Sigmoid colon (tissue), 7 donors: ENCODE data around the gene VSIG2. TPM values are rescaled to one million over a fixed set of nuclear protein-coding genes. Genes with fewer than 3 reads are reported as not detected.
"Not testable (repeated sequence)": the region's sequence is repeated elsewhere in the genome, so short reads cannot be mapped to it uniquely, and the experiment has no call there.

Experiments
- DNase-seq: peaks from one replicate; pipeline ENCODE4 v3.0.0-alpha.2; 2019
- H3K27ac ChIP-seq, 4 donors: fragments of 200-600 bp; sonication (generic); one replicate each; pipeline ENCODE4 v1.5.1; 2016 to 2019; ENCODE audit warnings: mild to moderate bottlenecking in 1 of 4
- H3K27me3 ChIP-seq, 3 donors: fragments of 200-600 bp; sonication (generic); one replicate each; pipeline ENCODE4 v1.5.1; 2019; ENCODE audit warnings: mild to moderate bottlenecking in 1 of 3
- H3K36me3 ChIP-seq, 4 donors: fragments of 200-600 bp; sonication (generic); one replicate each; pipeline ENCODE4 v1.5.1; 2016 to 2019
- H3K4me1 ChIP-seq, 4 donors: fragments of 200-600 bp; sonication (generic); one replicate each; pipeline ENCODE4 v1.5.1; 2017 to 2019
- H3K4me3 ChIP-seq, 4 donors: fragments of 200-600 bp; sonication (generic); one replicate each; pipeline ENCODE4 v1.5.1; 2017 to 2019; ENCODE audit warnings: mild to moderate bottlenecking in 2 of 4, moderate library complexity in 1 of 4
- H3K9me3 ChIP-seq, 4 donors: fragments of 200-600 bp in 3 of 4; sonication (generic) in 3 of 4; one replicate each; pipeline versions ENCODE4 v1.5.1 to v1.6.1; 2013 to 2019
- EP300 ChIP-seq, 4 donors: sonication (generic); formaldehyde crosslinking; IDR thresholded peaks; one replicate each; pipeline ENCODE4 v1.6.1; 2017; ENCODE audit warnings: antibody characterized with exemption in 4 of 4
- POLR2A ChIP-seq, 2 donors: fragments of 450-650 bp; IDR thresholded peaks; one replicate each; pipeline ENCODE4 v1.6.1; 2016; ENCODE audit warnings: antibody characterized with exemption in 2 of 2, mild to moderate bottlenecking in 2 of 2, moderate library complexity in 2 of 2
- POLR2AphosphoS5 ChIP-seq, 4 donors: sonication (generic); formaldehyde crosslinking; IDR thresholded peaks; one replicate each; pipeline ENCODE4 v1.6.1; 2017; ENCODE audit warnings: antibody characterized with exemption in 4 of 4
- WGBS, 2 donors: extraction: QIAGEN DNeasy Blood & Tissue Kit; methylation state at CpG; one replicate each; pipeline ENCODE4 v1.1.7; 2013; 5-methylcytosine and 5-hydroxymethylcytosine counted together
- intact Hi-C: fragments of 100-400 bp; cut with DNase I; formaldehyde crosslinking; loops from one replicate; pipeline ENCODE4 v1.15.1; 2023
- polyA plus RNA-seq, 3 donors: library from polyadenylated mRNA; stranded (reverse); fragments of 200-250 nt; gene quantifications; one replicate each; pipeline ENCODE4 v1.2.3, GENCODE V29; 2013
- total RNA-seq, 4 donors: library from RNA; depleted of rRNA; stranded (reverse); fragments of >200 nt; gene quantifications; one replicate each; pipeline ENCODE4 v1.1.0, GENCODE V29; 2016
- TF ChIP-seq, protein P1 (sequence below), 4 experiments: fragments of 450-650 bp in 3 of 4; fragments of 200-600 bp in 1 of 4; IDR thresholded peaks; one replicate each; pipeline ENCODE4 v1.5.1; 2016 to 2019; ENCODE audit warnings: antibody characterized with exemption in 4 of 4, mild to moderate bottlenecking in 3 of 4, moderate library complexity in 2 of 4
- donor health status: healthy with polysubstance abuse.
- donor health status: Bipolar disorder and iron deficiency.
- donor health status: healthy.

Gene VSIG2
- total and polyA plus RNA-seq, 7 donors, result 0.36 to 79.3 (median 28.8) TPM; not detected in 1

DNA sequence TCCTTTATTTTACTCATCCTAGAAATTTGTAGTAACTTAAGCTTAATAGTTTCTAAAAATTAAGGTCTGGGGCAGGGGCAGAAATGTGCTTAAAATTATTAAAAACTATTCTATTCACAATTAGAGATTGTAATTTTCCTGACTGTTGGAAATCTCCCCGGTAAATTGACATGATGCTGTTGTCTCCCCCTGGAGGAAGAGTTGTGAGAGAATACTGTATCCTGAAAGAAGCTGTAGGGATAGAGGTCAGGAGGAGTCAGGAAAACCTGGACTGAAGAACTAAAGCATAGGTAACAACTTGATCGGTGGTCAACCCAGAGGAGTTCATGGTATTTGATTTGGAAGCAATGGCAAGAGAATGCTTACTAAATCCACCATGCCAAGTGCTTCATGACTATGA, 26.2 kb upstream of the VSIG2 start:
- TF ChIP-seq, protein P1, sequence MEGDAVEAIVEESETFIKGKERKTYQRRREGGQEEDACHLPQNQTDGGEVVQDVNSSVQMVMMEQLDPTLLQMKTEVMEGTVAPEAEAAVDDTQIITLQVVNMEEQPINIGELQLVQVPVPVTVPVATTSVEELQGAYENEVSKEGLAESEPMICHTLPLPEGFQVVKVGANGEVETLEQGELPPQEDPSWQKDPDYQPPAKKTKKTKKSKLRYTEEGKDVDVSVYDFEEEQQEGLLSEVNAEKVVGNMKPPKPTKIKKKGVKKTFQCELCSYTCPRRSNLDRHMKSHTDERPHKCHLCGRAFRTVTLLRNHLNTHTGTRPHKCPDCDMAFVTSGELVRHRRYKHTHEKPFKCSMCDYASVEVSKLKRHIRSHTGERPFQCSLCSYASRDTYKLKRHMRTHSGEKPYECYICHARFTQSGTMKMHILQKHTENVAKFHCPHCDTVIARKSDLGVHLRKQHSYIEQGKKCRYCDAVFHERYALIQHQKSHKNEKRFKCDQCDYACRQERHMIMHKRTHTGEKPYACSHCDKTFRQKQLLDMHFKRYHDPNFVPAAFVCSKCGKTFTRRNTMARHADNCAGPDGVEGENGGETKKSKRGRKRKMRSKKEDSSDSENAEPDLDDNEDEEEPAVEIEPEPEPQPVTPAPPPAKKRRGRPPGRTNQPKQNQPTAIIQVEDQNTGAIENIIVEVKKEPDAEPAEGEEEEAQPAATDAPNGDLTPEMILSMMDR (IDR thresholded peaks at IDR 0.05), result no peak
- TF ChIP-seq POLR2A (IDR thresholded peaks at IDR 0.05), result no peak
- TF ChIP-seq POLR2AphosphoS5 (IDR thresholded peaks at IDR 0.05), result no peak
- TF ChIP-seq EP300 (IDR thresholded peaks at IDR 0.05), result no peak
- 57 to 88% methylated on average over 2 of the region's 2 CpGs for WGBS, 2 donors
- H3K9me3 ChIP-seq, result no peaks in the 10 kb centered on the region
- H3K4me3 ChIP-seq, result no peak overlapping the region
- H3K27ac ChIP-seq, result no peak overlapping the region
- H3K4me1 ChIP-seq, result peaks cover 0 to 7% (median 0%) of the 10 kb centered on the region in 4 donors
- intact Hi-C loops, result no loop called here
- no peak for DNase-seq
- peaks cover 0 to 20% (median 0%) of the 10 kb centered on the region in 4 donors for H3K36me3 ChIP-seq
- no peaks in the 10 kb centered on the region for H3K27me3 ChIP-seq

DNA sequence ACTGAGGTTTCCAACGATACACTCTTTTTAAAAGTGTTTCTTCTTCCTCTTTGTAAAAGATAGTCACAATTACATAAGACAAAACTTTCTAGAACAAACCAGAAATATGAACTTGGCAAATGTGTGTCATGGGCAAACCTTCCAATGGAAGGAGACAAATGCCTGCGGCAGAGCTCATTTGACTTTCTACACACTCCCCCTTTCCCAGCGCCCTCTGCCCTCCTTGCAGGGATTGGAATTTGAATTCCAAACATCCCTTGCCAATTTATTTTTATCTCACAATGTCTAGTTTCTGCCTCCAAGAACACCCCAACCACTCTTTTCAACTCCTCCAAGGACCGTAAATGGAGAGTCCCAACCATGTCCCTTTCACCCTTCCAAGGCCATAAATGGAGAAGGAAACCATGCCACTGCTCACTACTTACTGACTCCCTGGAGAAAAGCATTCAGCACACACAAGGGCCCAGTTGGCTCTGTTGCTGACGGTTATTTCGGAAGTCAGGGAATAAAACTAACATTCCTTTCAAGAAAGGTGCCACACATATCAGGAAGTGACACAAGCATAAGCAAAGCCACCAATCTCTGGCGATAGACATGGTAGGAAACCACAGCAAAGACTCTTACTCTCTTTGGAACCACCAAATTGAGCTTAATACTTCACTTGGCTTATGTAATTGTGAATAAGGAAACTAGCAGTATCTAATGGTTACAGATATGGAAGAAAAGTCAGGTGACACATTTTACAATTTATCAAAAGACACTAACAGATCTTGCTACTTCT, 25.0 kb upstream of the VSIG2 start:
- peaks cover 0 to 7% (median 0%) of the 10 kb centered on the region in 4 donors for H3K4me1 ChIP-seq
- DNase-seq, result no peak
- H3K27ac ChIP-seq, result no peak overlapping the region
- TF ChIP-seq POLR2A (IDR thresholded peaks at IDR 0.05) (no peak), POLR2AphosphoS5 (IDR thresholded peaks at IDR 0.05) (no peak), EP300 (IDR thresholded peaks at IDR 0.05) (no peak)
- TF ChIP-seq, protein P1 (IDR thresholded peaks at IDR 0.05), result no peak
- WGBS, 2 donors, result 85 to 96% methylated on average over 7 of the region's 7 CpGs
- no peak overlapping the region for H3K4me3 ChIP-seq
- no peaks in the 10 kb centered on the region for H3K9me3 ChIP-seq
- no peaks in the 10 kb centered on the region for H3K27me3 ChIP-seq
- H3K36me3 ChIP-seq, result peaks cover 0 to 32% (median 0%) of the 10 kb centered on the region in 4 donors
- intact Hi-C loops, result no loop called here

DNA sequence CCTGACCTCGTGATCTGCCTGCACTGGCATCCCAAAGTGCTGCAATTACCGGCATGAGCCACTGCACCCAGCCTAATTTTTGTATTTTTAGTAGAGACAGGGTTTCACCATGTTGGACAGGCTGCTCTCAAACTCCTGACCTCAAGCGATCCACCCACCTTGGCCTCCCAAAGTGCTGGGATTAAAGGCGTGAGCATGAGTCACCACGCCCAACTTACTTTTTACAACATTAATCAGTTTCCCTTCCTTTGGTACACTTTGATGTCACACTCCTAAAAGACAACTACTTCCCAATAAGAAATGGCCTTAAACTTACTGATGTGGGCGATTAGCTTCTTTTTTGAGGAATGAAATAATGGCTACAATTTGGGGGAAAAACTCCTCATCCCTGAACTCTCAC, 18.9 kb upstream of the VSIG2 start:
- H3K36me3 ChIP-seq, result peaks cover 0 to 76% (median 15%) of the 10 kb centered on the region in 4 donors
- 87 to 94% methylated on average over 6 of the region's 6 CpGs for WGBS, 2 donors
- H3K4me3 ChIP-seq, H3K9me3 ChIP-seq, H3K27me3 ChIP-seq, intact Hi-C loops, H3K27ac ChIP-seq, H3K4me1 ChIP-seq, DNase-seq: not testable (repeated sequence)

DNA sequence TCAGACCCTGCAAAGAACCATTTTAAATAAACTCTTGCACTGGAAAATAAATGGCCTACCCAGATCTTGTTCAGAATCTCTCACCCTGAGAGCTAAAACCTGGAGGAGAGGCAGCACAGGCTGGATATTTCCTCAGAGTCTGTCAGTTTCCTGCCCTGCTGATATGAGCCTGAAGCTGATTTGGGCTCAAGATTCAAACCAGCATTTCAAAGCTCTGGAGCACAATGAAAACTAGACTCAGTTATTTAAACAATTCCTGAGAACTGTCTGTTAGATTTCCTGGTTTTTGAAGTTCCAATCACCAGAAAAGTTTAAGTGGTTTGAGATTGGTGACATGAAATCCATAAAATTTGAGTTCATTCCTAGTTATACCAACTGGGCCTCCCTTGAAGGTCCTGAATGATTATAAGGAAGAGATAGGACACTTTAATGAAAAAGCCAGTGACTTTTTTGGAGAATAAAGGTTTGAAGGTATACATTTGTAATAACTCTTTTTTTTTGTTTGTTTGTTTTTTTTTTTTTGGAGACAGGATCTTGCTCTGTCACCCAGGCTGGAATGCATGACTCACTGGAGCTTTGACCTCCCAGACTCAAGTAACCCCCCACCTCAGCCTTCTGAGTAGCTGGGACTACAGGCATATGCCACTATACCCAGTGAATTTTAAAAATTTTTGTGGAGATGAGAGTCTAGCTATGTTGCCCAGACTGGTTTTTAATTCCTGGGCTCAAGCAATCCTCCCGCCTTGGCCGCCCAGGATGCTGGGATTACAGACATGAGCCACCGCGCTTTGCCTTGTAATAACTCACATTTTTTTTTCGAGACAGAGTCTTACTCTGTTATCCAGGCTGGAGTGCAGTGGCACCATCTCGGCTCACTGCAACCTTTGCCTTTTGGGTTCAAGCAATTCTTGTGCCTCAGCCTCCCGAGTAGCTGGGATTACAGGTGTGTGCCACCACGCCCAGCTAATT, 18.0 kb upstream of the VSIG2 start:
- Histone ChIP-seq H3K36me3 (peaks cover 0 to 76% (median 15%) of the 10 kb centered on the region in 4 donors), H3K9me3 (no peaks in the 10 kb centered on the region), H3K27ac (no peak overlapping the region), H3K4me3 (no peak overlapping the region), H3K4me1 (no peaks in the 10 kb centered on the region), H3K27me3 (no peaks in the 10 kb centered on the region)
- intact Hi-C loops, result no loop called here
- WGBS, 2 donors, result 96% methylated on average over 8 of the region's 8 CpGs
- no peak for TF ChIP-seq POLR2A (IDR thresholded peaks at IDR 0.05)
- no peak for TF ChIP-seq EP300 (IDR thresholded peaks at IDR 0.05)
- TF ChIP-seq, protein P1 (IDR thresholded peaks at IDR 0.05), result no peak
- no peak for TF ChIP-seq POLR2AphosphoS5 (IDR thresholded peaks at IDR 0.05)
- DNase-seq, result no peak

DNA sequence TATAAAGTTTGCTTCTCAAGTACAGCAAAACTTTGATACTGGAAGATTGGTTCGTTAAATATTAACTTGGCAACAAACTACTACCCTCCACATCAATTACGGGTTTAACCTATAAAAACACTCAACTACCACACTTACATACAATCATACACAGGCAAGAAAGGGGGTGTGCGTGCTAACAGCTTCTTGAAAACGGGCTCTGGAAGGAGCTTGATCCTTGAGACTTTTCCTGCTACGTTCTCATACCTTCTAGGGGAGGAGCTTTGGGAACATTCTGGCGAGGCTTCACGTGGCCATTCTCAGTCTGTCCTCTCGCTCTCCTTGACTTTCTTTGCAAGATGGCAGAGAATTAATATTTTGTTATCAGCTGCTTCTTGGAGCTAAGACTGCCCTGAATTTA, 16.9 kb upstream of the VSIG2 start:
- intact Hi-C loops, result no loop called here
- TF ChIP-seq POLR2A (IDR thresholded peaks at IDR 0.05) (no peak), EP300 (IDR thresholded peaks at IDR 0.05) (no peak), POLR2AphosphoS5 (IDR thresholded peaks at IDR 0.05) (no peak)
- TF ChIP-seq, protein P1 (IDR thresholded peaks at IDR 0.05), result no peak
- no peak for DNase-seq
- Histone ChIP-seq H3K4me1 (no peaks in the 10 kb centered on the region), H3K27ac (no peak overlapping the region), H3K9me3 (no peaks in the 10 kb centered on the region), H3K27me3 (no peaks in the 10 kb centered on the region), H3K4me3 (no peak overlapping the region), H3K36me3 (peaks cover 0 to 65% (median 15%) of the 10 kb centered on the region in 4 donors)
- whole genome bisulfite sequencing, 2 donors, result 21 to 76% methylated on average over 8 of the region's 8 CpGs
